ENCODE results near the gene PIGX.

The PIGX gene

DNA sequence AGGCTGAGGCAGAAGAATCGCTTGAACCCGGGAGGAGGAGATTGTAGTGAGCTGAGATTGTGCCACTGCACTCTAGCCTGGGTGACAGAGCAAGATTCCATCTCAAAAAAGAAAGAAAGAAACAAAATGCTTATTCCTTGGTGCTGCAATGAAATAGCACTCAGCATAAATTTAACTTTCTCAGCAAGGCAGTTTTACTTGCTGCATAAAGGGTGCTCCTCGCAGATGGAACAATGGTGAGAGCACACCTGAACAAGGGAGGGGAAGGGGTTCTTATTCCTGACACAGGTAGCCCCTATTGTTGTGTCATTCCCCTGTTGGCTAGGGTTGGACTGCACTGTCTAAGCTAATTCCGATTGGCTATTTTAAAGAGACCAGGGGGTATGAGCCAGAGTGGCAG, 44.6 kb downstream of the PIGX start:
- DNase-seq (ENCODE audit: low read depth in 3 of 3): no peak

DNA sequence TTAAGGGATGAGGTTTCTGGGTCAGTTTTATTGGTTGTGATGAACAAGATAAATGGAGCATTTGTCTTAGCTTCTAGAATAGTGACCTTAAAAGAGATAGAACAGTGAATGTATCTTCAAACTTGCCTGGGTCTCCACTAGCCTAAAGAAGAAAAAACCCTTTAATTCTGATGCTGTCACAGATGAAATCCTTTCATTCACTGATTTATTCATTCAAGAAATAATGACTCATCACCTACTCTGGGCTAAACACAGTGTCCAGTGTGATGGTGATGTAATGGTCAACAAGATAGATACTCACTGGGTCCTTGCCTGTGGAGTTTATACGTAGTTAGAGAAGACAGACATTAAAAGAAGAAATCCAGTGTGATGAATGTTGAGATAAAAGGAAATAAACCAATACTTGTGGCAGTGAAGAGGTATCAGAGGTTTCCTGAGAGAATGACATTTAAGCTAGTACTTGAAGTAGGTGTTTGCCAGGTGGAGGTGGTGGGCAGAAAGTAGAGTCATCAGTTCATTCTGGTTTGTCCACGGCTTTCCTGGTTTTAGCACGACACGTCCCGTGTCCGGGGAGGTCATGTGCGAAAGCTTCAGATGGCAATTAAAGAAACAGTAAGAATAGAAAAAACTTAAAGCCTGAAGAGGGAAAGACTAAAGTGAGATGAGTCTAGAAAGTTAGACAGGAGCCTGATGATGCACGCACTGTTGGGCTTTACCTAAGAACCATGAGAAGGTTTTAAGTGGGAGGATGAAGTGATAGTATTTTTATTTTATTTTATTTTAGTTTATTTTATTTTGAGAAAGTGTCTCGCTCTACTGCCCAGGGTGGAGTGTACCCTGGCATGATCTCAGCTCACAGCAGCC, 45.9 kb downstream of the PIGX start:
- DNase-seq (ENCODE audit: low read depth in 3 of 3): no peak

DNA sequence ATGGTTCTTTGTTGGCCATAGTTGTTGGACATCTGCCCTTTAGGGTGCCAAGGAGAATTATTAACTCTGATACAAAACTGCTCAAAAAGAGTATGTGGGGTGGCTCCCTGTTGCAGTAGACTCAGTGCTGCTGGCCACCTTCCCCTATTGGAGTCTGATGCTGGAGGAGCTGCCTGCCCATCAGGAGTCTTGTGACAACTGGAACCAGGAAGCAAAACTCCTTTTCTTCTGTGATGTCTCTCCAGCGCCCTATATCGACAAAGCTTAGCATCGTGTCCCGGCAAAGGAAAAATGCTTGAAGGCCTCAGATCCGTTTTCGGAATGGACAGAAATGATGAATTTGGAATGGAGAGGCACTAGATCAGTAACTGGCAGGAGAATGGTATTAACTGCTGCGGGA, 51.0 kb downstream of the PIGX start:
- DNase-seq (ENCODE audit: low read depth in 3 of 3): no peak

DNA sequence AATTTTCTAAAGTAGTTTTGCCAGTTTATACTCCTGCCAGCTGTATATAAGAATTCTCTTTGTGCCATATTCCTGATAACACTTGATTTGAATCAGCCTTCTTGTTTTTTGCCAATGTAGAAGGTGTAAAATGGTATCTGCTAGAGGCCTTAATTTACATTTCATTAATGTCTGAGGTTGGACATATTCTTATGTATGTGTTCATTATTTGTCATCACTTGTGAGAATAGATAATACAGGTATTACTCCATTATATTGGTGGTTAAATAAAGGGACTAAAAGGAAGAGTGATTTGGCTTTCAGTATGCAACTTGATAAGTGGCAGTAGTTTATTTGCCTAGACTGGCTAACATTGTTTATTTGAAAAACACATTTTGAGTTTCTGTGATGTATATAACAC, 53.3 kb downstream of the PIGX start:
- DNase-seq (ENCODE audit: low read depth in 3 of 3): no peak

DNA sequence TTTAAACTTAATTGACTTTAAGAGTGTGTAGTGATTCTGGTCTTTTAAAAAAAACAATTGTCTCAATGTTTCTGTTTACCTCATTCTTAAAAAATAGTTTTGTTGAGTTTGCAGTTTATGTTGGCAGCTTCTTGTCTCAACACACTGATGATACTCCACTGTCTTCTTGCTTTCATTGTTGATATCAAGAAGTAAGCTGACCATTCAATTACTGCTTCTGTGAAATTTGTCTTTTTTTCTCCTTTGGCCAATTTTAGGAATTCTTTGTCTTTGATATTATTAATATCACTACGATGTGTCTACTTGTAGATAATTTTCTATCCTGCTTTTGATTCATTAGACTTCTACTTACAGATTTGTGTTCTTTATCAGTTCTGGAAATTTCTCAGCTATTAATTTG, 58.9 kb downstream of the PIGX start:
- DNase-seq (ENCODE audit: low read depth in 3 of 3): no peak

DNA sequence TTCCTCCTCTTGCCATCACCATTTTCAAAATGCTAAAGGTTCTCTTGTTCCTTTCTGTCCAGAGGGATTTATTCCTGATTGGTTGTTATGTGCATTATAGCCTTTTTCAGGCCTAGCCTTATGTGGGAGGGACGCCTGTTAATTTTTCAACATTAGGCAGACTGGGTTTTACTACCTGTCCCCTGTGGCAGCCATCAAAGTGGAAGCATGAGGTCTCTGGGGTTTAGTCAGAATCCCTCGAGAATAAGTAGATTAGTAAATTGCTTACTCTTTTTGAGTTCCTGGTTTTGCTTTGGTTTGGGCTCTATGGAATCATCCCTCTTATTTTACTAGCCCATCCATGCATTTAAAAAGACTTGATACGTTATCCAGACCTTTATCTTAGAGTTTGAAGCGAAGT, 59.9 kb downstream of the PIGX start:
- no peak for DNase-seq (ENCODE audit: low read depth in 3 of 3)

DNA sequence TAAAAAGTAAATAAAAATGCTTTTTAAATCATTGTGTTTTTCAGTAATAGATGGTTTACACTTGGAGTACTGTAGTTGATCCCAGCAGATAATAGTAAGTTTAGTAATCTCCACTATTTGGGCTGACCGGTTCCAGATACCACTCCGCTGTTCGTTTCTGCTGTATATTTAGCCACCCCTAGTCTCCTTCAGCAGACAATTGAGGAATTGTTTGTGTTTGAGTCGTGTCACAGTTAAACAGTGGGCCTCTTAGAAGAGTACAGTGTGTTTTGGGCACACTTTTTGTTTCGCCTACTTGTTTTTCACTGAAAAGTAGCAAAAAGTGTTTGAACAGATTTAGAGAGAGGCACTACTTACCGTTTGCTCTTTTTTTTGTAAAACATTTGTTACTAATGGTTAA, 60.7 kb downstream of the PIGX start:
- no peak for DNase-seq (ENCODE audit: low read depth in 3 of 3)

DNA sequence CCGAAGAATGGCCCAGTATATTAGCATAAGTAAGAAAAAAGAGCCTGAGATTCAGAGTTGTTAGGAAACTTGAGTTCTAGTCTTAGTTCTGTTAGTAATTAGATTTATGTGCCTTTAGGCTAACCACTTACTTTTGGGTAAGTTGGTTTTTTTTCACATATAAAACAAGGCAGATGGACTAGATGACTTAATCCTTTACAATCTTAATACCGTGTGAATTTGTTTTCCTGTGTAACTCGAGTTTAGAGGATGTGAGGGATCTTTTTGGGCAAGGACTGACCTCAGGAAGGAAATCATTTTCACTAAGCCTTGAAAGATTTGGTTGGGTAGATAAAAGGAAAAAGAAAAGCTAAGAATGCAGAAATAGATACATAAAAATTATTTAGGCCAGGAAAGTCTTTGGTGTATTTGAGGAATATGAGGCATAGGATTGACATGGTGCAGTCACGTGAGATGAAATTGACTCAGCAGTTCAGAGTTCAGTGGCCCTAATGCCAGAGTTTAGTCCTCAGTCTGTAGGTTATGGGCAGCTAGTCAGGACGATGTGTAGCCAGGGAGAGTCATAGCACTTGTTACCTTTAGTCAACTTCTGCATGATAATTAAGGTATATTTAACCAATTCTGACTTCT, 62.1 kb downstream of the PIGX start:
- DNase-seq (ENCODE audit: low read depth in 3 of 3): no peak

DNA sequence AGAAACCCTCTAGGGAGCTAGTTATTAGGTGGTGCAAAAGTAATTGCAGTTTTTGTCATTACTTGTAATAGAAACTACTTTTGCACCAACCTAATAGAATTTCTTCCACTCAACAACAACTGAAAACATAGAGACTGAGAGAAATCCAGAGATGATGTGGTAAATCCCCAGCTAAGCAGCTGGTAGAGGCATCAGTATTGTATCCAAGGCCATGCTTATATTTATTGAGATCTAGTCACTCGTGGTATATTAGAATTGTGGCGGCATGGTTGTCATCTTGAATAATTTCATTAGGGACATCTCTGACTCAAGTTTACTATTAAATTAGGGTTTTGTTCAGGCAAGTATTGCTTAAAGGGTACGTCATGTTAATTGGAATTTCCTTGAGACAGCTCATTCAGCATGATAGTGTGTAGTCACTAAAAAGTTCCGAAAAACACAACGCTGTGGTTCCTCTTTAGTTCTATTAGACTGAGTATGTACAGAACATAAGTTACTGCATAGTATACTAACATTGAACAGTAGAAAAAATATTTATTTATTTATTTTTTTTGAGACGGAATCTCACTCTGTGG, 62.8 kb downstream of the PIGX start:
- DNase-seq (ENCODE audit: low read depth in 3 of 3): no peak

DNA sequence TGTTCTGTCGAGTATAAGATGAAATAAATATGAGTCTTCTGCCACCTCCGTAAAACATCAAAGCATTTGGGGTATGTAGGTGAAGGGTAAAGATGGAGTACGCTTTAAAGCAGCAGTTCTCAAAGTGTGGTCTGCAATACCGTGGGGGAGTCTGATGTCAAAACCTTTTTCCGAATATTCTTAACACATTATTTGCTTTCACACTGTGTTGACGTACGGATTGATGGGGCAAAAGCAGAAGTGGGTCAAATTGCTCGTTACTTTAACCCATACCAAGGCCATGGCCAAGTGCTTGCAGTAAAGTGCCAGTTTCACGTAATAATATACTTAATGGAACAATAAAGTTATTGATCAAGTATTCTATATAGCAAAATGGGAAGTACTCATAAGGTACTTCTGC, 63.8 kb downstream of the PIGX start:
- DNase-seq (ENCODE audit: low read depth in 3 of 3): no peak

DNA sequence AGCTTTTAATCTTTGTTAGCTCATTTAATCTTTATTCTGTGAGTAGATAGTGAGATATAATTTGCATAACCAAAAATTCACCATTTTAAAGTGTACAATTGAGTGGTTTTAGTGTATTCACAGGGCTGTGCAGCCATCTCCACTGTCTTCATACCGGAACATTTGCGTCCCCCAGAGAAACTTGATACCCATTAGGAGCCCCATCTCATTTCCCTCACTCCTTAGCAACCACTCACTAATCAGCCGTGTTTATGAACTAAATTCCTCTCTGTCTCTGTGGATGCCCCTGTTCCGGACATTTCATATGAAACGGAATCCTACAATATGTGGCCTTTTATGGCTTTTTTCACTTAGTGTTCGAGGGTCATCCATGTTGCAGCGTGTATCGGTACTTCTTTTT, 65.7 kb downstream of the PIGX start:
- DNase-seq (ENCODE audit: low read depth in 3 of 3): no peak

DNA sequence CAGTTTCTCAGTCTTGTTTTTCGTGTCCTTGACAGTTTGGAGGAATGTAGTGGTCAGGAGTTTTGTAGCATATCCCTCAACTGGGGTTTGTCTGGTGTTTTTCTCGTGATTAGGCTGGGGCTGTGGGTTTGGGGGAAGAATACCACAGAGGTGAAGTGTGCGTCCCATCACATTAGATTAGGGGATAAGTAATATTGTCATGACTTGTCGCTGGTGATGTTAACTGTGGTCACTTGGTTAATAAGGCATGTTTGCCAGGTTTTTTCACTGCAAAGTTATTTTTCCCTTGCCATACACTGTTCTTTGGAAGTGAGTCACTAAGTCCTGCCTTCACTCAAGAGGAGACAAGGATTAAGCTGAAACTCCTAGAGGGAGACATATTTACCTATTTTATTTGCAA, 66.6 kb downstream of the PIGX start:
- DNase-seq (ENCODE audit: low read depth in 3 of 3): no peak

DNA sequence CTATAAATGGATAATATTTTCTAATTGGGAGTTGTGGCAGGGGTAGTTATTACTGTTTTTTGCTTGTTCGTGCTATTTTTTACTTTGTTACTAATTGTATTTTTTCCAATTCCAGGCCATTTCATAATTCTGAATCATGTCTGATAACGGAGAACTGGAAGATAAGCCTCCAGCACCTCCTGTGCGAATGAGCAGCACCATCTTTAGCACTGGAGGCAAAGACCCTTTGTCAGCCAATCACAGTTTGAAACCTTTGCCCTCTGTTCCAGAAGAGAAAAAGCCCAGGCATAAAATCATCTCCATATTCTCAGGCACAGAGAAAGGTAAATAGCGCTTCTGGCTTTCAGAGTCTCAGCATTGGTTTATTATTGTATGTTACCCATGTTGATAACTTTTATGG, 70.3 kb downstream of the PIGX start:
- no peak for DNase-seq (ENCODE audit: low read depth in 3 of 3)
